GM19328 (cell line): ENCODE measurements around the gene EFNB3.

Experiments
- ATAC-seq: cut with Tn5 transposase; IDR thresholded peaks from one replicate; pipeline ENCODE4 v1.9.1; 2021; ENCODE audit warnings: mild to moderate bottlenecking, moderate library complexity; ENCODE audit not compliant: unreplicated experiment

Gene EFNB3

DNA sequence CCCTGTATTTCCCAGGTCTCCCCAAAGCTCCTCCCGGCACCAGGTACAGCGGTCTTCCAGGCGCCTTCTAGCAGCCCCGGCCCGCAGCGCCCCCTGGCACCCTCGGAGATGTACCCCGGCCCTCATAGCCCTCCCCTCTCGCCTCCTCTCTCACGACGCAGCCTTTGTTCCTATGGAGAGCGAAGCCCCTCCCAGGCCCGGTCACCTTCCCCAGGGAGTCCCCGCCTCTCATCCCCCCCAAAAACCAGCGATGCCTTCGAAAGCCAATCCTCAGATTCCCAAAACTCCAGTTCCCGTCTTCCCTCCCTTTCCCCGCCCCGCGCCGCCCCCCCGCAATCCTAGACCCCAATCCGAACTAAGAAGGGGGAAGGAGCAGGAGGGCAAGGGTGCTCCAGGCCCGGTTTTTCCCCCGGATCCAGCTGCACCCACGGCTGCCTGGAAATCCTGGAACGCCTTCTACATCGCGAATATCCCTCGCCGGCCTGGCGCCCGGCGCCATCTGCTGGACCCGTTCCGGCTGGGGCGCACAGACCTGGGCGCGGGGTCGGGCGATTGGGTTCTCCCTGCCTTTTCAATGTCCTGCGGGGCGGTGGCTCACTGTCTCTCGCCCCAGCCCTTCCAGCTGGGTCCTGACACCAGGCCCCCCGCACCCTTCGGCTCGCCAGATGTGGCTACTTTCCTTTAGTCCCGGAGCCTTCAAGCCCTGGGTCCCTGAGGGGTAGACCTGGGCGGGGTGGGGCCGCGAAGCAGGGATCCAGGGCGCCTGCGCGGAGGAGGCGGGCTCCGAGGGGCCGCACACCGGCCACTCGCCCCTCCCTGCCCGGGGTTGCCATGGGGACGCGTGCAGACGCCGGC lies 12.1 kb downstream of the EFNB3 start, which contains the start of gene DNAH2:
DNAH2 (plus strand) TSS at position 844 of the 855 bp plus-strand sequence. CDS start 1,991 bp downstream, outside the sequence.
- ATAC-seq, result no peak

DNA sequence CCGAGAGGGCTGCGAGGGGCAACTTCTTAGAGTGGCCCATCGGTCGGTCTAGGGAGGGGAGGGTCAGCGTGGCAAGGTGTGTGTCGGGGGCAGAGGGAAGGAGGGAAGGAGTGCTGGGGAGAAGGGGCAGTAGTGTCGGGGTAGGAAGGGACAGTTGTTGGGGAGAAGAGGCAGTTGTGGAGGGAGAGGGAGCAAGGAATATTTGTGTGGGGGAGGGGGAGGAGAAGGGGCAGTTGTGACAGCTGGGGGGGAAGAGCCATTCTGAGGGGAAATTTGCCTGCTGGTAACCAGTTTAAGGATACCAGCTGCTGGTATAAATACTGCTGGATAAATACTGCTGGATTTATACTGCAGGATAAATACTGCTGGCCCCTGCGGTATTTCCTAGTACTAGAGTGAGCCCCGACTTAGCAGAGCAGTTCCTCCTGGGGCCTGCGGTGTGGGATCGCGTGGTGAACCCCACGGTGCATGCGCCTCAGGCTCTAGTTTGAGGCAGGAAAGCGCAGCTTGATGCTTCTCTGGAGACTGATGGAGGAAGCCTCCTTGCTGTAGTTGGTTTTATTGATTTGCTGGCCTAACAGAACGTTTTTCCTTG lies 12.9 kb downstream of the EFNB3 start:
- no peak for ATAC-seq

DNA sequence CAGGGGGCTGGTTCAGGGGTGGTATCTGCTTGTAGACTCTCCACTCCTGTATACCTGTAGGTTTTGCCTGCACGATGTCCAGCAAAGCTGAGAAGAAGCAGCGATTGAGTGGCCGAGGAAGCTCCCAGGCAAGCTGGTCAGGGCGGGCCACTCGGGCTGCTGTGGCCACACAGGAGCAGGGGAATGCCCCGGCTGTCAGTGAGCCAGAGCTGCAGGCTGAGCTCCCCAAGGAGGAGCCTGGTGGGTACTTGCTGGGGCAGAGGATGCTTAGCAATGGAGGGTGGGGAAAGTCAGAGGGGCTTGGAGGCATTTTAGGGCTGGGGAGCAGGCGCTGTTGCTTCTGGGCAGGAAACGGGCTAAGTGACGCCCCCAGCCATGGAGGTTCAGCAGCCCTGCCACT lies 14.7 kb downstream of the EFNB3 start:
- ATAC-seq, result no peak

DNA sequence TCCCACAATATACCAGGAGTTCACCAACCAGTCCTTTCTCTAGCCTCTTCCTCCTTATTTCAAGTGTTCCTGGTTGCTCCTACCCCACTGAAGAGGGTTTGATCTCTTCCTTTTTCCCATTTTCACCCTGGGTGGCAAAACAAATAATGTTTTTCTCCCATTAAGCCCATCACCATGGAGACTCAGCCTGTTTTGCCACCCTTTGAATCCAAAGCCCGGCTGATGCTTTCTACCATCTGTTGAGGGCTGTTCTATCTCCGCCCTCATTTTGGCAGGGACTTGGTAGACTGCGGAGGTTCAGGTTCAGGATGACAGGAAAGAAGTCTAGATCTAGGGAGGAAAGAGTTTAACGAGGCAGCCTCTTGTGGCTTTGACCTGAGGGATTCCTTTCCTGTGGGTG lies 15.1 kb downstream of the EFNB3 start:
- no peak for ATAC-seq

DNA sequence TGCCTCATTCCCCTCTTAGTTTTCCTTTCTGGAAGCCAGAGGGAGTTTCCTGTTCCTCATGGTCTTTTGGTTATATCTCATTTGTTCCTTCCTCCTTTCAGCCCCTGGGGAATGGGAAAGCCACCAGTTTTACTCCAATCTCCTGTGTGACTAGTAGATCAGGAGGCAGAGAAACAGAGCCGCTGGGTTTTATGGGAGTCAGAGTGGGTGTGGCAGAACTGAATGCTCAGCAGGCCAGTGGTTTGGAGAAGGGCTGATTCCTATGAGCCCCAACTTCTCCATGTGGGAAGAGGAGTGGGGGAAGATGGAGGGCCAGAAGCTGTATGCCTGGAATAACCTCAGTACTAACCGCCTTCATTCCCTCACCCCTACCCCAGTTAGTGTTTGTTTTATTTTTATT lies 16.6 kb downstream of the EFNB3 start:
- no peak for ATAC-seq

DNA sequence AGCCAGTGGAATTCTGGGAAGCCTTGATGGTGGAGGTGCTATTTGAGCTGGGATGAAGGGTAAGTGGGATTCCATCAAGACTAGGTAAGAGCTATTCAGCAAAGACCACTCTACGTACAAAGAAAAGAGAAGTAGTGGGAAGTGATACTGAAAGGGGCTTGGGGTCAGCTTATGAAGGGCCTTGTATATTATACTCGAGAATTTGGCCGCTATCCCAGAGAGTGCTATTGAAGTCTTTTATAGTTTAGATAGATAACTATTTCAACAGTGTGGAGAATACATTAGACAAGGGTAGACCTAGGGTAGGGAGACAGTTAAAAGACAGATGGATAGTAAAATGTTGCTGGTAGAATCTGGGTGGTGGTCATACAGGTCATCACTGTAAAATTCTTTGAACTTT lies 22.9 kb downstream of the EFNB3 start:
- no peak for ATAC-seq

DNA sequence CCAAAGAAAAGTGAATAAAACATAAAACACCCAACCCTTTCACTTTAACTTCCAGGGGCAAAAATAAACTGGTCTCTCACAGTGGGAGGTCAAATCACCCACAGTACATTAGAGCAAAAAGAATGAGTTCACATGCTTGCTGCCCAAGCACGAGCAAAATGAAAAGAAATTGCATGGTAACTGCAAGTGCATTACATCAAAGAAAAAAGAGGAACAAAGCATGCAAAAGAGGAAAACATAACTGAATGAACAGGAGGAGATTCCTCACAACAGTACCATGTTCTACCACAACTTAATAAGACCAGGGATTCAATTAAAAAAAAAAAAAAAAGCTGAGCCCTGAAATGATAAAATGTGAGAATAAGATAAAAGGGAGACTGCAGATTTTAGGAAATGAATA lies 24.8 kb downstream of the EFNB3 start:
- no peak for ATAC-seq

DNA sequence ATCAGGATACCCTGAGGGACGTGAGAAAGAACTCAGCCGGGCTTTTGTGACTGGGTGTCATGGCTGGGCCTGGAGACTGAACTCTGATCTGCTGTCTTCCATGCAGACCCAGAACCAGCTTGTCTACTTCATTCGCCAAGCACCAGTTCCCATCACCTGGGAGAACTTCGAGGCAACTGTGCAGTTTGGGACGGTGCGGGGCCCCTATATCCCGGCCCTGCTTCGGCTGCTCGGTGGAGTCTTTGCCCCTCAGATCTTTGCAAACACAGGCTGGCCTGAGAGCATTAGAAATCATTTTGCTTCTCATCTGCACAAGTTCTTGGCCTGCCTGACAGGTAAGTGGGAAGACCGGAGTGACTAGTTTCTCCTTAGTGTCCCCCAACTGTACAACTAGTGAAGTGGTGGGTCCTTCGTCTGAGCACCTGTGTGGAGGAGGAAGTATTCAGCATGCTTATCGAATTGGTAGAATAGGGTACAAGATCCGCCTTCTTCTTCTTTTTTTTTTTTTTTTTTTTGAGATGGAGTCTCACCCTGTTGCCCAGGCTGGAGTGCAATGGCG lies 28.1 kb downstream of the EFNB3 start:
- no peak for ATAC-seq

DNA sequence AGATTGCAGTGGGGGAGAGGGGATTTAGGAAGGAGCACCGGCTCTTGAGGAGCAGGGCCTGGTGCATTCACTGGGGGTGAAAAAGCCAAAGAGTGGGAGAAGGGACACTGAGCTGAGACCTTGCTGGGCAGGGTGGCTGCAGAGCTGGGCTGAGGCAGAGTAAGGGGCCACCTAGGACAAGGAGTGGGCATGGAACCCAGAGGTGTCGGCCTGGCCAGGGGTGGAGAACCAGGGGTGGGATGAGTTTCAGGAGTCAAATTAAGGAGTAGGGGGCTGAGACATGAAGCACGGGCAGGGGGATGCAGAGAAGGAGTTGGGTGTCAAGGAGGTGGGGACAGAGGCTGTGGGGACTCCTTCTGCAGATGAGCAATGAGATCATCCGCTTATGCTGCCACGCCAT lies 32.6 kb downstream of the EFNB3 start:
- no peak for ATAC-seq

DNA sequence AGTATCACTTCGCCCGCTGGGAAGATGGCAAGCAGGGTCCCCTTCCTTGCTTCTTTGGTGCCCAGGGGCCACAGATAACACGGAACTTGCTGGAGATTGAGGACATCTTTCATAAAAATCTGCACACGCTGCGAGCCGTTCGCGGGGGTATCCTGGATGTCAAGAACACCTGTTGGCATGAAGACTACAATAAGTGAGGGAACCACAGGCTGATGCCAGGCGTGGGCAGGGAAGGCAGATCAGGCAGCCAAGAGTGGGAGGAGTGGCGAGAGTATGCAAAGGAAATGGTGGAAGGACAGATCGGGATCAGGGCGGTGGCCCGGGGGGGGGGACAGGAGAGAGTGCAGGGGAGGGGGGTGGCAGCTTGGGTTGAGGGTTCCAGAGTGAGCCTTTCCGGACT lies 34.7 kb downstream of the EFNB3 start:
- no peak for ATAC-seq

DNA sequence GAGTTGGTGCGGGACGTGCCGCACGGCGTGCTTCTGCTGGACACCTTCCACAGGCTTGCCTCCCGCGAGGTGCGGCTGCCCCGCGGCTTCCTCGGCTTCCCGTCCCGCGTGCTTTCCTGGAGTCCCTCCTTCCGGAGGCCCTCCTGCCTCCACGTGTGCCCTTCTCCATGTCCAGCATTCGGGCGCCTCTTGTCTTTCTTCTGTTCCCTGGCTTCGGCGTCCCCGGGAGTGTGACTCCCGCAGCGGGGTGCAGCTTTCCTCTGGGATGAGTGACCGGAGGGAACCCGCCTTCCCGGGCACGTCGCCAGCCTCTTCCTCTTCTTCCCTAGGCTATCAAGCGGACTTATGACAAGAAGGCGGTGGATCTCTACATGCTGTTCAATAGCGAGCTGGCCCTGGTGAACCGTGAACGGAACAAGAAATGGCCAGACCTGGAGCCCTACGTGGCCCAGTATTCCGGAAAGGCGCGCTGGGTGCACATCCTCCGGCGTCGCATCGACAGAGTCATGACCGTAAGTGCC lies 35.5 kb downstream of the EFNB3 start:
- no peak for ATAC-seq

DNA sequence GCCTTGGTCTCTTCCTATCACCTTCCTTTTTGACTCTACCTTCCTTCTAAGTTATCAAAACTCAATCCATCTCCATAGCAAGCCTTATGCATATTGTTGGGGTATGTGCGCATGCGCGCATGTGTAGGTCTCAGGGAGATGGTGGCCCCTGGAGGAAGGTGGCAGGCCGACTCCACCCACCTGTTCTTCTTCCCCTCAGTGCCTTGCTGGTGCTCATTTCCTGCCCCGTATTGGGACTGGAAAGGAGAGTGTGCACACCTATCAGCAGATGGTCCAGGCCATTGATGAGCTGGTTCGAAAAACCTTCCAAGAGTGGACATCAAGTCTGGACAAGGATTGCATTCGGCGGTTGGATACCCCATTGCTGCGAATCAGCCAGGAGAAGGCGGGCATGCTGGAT lies 37.7 kb downstream of the EFNB3 start:
- no peak for ATAC-seq

DNA sequence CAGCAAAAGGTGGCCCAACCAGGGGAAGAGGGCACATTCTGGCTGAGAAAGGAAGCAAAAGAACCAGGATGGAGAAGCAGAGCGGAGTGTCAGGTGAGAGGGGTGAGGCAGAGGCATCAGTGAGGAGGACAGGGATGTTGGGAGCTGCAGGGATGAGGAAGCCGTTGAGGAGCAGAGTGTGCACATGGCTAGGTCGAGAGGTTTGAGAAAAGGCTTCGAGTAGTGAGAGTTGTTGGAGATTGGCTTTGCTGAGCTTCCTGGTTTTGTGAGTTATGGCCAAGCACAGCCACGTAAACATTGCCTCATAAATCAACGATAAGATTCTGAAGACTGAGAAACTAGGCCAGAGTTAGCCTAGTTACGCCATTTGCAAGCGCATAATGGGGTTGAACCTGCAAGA lies 39.4 kb downstream of the EFNB3 start:
- ATAC-seq, result no peak

DNA sequence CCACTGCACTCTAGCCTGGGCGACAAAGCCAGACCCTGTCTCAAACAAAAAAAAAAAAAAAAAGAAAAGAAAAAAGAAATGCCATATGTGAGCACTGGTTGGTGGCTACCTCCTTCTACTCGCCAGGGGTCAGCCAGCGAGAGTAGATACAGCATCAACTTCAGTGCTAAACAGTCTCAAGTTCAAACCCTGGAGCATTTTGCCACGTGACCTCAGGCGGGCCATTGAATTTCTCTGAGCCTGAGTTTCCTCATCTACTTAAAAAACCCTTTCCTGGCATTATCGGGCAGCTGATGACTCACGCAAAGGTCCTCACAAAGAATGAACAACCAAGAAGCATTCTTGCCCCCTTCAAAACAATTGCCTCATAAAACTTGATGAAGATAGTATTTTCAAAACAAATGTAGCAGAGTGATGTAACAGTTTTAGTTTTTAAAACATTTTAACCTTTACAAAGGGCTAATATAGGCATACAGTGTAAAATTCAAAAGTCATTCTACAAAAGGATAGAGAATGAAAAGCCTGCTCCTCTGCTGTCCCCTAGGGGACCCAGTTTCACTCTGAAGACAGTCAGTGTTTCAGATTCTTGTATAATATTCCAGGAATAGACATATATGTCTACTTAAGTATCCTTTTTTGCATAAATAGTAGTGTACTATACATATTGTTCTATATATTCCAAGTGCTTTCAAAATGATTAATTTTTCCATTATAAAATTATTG lies 40.9 kb downstream of the EFNB3 start:
- ATAC-seq, result no peak

DNA sequence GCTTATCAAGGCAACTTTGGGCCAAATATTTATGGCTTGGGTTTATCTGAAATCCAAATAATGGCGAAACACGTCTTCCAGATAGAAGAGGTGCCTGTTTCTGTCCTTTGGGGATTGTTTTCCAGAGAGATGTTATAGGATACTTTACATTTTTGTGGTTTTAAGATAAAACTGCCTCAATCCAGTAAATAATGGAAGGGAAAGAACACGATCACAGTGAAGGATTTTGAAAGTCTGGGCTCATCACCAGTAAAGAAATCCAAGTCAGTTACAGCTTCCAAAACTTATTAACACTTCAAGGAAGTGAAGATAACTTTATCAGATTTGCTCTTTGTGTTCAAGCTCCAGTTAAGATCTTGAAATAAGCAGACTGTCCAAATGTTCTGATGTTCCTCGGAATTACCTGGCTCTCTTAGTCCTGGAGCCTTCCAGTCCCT lies 42.7 kb downstream of the EFNB3 start:
- no peak for ATAC-seq

DNA sequence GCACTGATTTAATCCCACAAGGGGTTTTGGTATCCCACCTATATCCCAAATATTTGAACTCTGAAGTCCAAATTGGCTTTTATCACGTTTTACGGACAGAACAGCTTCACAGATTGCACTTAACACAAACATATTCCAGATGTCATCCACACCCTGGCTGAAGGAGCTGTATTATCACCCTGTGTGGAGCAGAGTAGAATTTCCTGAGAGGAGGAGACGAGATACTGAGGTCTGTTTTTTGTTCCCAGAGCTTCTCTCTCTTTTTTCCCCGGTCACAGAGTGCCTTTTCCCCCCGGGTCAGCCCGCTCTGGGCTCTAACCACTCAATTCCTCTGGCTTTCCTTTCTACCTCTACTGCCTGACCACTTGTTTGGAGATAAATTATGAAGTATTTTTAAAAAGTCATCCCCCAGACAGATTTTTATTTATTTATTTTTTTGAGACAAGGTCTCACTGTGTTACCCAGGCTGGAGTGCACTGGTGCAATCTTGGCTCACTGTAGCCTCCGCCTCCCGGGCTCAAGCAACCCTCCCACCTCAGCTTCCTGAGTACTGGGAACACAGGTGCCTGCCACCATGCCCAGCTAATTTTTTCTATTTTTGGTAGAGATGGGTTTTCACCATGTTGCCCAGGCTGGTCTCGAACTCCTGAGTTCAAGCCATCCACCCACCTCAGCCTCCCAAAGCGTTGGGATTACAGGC lies 43.2 kb downstream of the EFNB3 start:
- no peak for ATAC-seq

DNA sequence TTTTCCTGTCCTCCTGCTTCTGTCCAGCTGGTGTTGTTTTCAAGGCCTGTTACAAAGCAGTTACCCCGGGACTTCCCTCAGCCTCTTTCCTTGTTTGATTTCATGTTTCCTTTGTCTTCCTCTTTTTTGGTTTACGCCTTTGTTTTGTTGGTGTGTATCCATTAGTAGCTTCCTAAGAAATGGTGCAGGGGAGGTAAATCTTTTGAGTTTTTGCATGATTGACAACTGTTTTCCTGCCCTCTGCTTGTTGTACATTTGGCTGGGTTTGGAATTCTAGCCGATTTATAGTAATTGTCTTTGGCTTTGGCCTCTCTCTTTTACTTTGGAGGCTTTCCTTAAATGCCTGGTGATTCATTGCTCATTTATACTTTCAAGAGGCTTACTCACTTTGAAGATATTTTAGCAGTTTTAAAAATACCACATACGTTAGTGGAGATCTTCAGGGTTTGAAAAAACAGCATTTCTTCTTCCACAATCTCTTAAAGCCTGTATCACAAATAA lies 45.4 kb downstream of the EFNB3 start:
- ATAC-seq, result no peak

DNA sequence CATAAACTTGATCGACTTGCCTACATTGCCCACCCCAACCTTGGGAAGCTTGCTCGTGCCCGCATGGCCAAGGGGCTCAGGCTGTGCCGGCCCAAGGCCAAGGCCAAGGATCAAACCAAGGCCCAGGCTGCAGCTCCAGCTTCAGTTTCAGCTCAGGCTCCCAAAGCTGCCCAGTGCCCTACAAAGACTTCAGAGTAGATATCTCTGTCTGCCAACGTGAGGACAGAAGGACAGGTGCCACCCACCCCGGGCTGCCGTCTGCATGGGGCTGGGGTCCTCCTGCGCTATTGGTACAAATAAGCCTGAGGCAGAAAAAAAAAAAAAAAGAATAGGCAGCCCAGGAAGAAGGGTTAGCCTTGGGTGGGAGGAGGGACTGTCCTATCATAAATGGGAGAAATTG lies 49.7 kb downstream of the EFNB3 start:
- no peak for ATAC-seq

DNA sequence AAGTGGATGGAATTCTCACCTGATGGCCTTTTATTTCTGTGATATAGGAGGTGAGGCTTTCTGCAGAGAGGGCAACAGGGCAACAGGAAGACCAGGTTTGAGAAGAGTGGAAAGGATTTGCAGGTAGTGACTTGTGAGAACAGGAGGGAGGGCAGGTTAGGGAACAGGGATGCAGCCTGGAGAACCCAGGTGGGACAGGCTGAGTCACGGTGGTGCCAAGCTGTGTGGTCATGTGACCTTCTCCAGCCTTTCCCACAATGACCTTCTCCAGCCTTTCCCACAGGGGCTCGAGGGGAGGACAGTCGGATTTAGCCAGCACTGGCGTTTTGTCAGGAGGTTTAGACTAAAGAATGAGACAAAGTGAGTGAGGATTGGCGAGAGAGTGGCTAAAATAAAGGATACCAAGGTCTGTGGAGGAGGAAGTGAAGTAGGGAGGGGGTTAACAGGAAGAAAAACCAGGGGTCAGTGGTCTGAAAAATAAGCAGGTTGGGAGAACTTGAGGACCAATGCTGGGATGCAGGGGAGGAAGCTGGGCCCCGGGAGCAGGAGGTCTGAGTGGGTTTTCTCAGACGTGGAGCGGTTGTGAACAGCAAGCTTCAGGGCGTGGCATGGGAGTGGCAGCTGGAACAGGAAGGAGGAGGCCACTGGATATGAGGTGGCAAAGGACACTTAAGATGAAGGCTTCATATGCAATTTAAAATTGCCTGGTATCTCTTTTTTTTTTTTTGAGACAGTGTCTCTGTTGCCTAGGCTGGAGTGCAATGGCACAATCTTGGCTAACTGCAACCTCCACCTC lies 50.3 kb downstream of the EFNB3 start:
- ATAC-seq, result no peak

DNA sequence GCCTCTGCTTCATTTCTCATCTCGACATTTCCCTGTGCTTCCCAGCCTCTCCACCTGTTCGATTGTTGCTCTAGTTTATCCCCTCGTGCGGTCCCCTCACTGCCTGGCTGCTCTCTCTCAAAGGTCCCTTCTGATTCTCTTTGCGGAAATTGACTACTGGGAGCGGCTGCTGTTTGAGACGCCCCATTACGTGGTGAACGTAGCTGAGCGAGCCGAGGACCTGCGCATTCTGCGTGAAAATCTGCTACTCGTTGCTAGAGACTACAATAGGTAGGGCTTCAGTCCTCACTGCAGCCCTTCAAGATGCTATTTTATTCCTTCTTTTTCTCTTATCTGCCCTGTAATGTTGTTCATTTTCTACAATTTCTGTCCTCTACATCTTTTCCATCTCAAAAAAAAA lies 52.0 kb downstream of the EFNB3 start:
- ATAC-seq, result no peak
